HUES64 (cell line): Measurements from ENCODE around the gene RAVER2. TPM values are rescaled to one million over a fixed set of nuclear protein-coding genes. Genes with fewer than 3 reads are reported as not detected.
"Not testable (repeated sequence)": the region's sequence is repeated elsewhere in the genome, so short reads cannot be mapped to it uniquely, and the experiment has no call there.

Source experiments
- H3K27ac ChIP-seq: 2 replicates; pipeline ENCODE4 v1.7.0; 2013; ENCODE audit warnings: low read depth, low read length, inconsistent platforms
- H3K27me3 ChIP-seq: 2 replicates; pipeline ENCODE4 v1.6.1; 2013; ENCODE audit warnings: mild to moderate bottlenecking, low read length; ENCODE audit not compliant: insufficient read depth
- H3K36me3 ChIP-seq: 2 replicates; pipeline ENCODE4 v1.6.1; 2013; ENCODE audit warnings: mild to moderate bottlenecking, low read length; ENCODE audit not compliant: insufficient read depth
- H3K4me1 ChIP-seq: 2 replicates; pipeline ENCODE4 v1.6.1; 2013; ENCODE audit warnings: mild to moderate bottlenecking, low read length, moderate library complexity; ENCODE audit not compliant: insufficient read depth
- H3K4me3 ChIP-seq: 2 replicates; pipeline ENCODE4 v1.5.1; 2013; ENCODE audit warnings: mild to moderate bottlenecking, low read length, moderate library complexity
- H3K9ac ChIP-seq: 2 replicates; pipeline ENCODE4 v1.6.1; 2013; ENCODE audit warnings: mild to moderate bottlenecking, low read depth, low read length
- H3K9me3 ChIP-seq: 2 replicates; pipeline ENCODE4 v1.6.1; 2013; ENCODE audit warnings: low read depth, low read length; ENCODE audit not compliant: insufficient read depth
- WGBS: fragments of 150-250, 120-280 bp; methylation state at CpG from one replicate; pipeline ENCODE4 v1.1.7; 2013; ENCODE audit warnings: missing lambda C conversion rate; 5-methylcytosine and 5-hydroxymethylcytosine counted together
- polyA plus RNA-seq, 2 experiments: library from polyadenylated mRNA; stranded (reverse); fragments of 50-300 nt; gene quantifications; one replicate each; pipeline ENCODE4 v1.2.3, GENCODE V29; 2013

RAVER2 gene
- polyA plus RNA-seq (2013, experiment 1 of 2), result 14.1 TPM
- polyA plus RNA-seq (2013, experiment 2 of 2), result 12.9 TPM

- peak within 1 kb of the TSS; percentile 89 for H3K9ac ChIP-seq
- H3K36me3 ChIP-seq, result no peaks in the 10 kb centered on the region
- H3K4me3 ChIP-seq, result peak within 1 kb of the TSS; percentile 85
- no peaks in the 10 kb centered on the region for H3K9me3 ChIP-seq
- WGBS, result under 1% methylated on average over 76 of the region's 76 CpGs
- H3K27me3 ChIP-seq, result peaks cover 6% of the 10 kb centered on the region; the same call in 1 of the 2 replicates
- peak within 1 kb of the TSS; percentile 66; the same call in 1 of the 2 replicates for H3K27ac ChIP-seq
- peaks cover 13% of the 10 kb centered on the region for H3K4me1 ChIP-seq
Measured at GRCh38 chr1:64744492-64745180, at the start of gene RAVER2. Gene RAVER2, plus strand, starts transcription at chr1:64745075. Its CDS starts 98 bp downstream, at chr1:64745173.

DNA sequence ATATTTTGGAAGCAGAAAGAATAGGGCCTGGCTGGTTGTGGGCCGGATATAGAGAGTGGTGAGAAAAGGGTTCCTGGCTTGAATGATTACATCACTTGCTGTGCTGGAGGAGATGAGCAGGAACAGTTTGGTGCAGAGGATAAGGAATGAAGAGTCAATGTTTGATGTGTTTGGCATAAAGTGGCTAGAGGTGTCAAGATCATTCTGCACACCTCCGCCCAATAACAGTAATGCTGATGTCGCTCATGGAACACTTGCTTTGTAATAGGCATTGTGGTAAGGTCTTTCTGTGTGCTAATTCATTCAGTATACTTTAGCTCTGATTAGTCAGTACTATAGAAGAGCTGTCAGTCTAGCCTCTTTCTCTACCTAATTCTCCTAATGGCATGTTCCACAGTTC is 48.0 kb upstream of the RAVER2 start:
- peaks cover 28% of the 10 kb centered on the region for H3K36me3 ChIP-seq
- no peak overlapping the region for H3K4me3 ChIP-seq
- no peak overlapping the region for H3K27ac ChIP-seq
- WGBS, result 88% methylated on average over 3 of the region's 3 CpGs
- H3K9ac ChIP-seq, result no peak overlapping the region
- no peaks in the 10 kb centered on the region for H3K9me3 ChIP-seq
- peaks cover 6% of the 10 kb centered on the region; the same call in 1 of the 2 replicates for H3K4me1 ChIP-seq
- no peaks in the 10 kb centered on the region for H3K27me3 ChIP-seq

DNA sequence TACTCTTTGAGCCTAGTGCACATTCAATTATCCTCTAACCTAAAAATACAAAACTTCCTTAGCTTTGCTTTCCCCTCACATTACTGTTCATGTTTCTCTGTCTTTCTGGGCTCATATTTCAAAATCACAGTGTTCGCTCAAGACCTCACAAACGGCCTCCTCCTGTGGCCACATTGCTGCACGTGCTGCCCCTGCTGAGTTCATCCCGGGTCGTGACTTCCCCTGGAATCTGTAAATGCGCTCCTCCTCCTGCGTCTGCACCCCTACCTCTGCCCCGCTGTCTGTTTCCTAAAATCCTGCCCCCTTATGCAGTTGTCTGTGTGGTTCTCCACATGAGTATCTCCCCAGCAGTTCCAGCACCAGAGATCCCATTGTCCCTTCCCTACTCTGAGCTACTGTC is 45.5 kb upstream of the RAVER2 start:
- no peak overlapping the region for H3K4me3 ChIP-seq
- 55% methylated on average over 8 of the region's 8 CpGs for whole genome bisulfite sequencing
- H3K9ac ChIP-seq, result no peak overlapping the region
- peaks cover 3% of the 10 kb centered on the region for H3K36me3 ChIP-seq
- H3K27ac ChIP-seq, result no peak overlapping the region
- H3K9me3 ChIP-seq, result no peaks in the 10 kb centered on the region
- H3K27me3 ChIP-seq, result no peaks in the 10 kb centered on the region
- H3K4me1 ChIP-seq, result peaks cover 6% of the 10 kb centered on the region; the same call in 1 of the 2 replicates

- no peaks in the 10 kb centered on the region for H3K27me3 ChIP-seq
- no peaks in the 10 kb centered on the region for H3K36me3 ChIP-seq
- no peak overlapping the region for H3K9ac ChIP-seq
- H3K9me3 ChIP-seq, result no peaks in the 10 kb centered on the region
- H3K4me3 ChIP-seq, result no peak overlapping the region
- peaks cover 6% of the 10 kb centered on the region; the same call in 1 of the 2 replicates for H3K4me1 ChIP-seq
- no peak overlapping the region for H3K27ac ChIP-seq
- 87% methylated on average over 5 of the region's 5 CpGs for WGBS
Measured at GRCh38 chr1:64701071-64701470, 43.8 kb upstream of the RAVER2 start.

GRCh38 chr1:64701886-64702285 is 43.0 kb upstream of the RAVER2 start:
- no peak overlapping the region for H3K4me3 ChIP-seq
- H3K36me3 ChIP-seq, result no peaks in the 10 kb centered on the region
- H3K27me3 ChIP-seq, result no peaks in the 10 kb centered on the region
- 67% methylated on average over 2 of the region's 2 CpGs for WGBS
- H3K27ac ChIP-seq, result no peak overlapping the region
- peaks cover 6% of the 10 kb centered on the region; the same call in 1 of the 2 replicates for H3K4me1 ChIP-seq
- H3K9me3 ChIP-seq, result no peaks in the 10 kb centered on the region
- H3K9ac ChIP-seq, result no peak overlapping the region

- not testable (repeated sequence) for H3K27ac ChIP-seq, H3K36me3 ChIP-seq, H3K4me3 ChIP-seq, H3K9ac ChIP-seq, H3K27me3 ChIP-seq, H3K9me3 ChIP-seq, H3K4me1 ChIP-seq
- 83% methylated on average over 1 of the region's 3 CpGs for WGBS
Measured at GRCh38 chr1:64702670-64703069, 42.2 kb upstream of the RAVER2 start.

DNA sequence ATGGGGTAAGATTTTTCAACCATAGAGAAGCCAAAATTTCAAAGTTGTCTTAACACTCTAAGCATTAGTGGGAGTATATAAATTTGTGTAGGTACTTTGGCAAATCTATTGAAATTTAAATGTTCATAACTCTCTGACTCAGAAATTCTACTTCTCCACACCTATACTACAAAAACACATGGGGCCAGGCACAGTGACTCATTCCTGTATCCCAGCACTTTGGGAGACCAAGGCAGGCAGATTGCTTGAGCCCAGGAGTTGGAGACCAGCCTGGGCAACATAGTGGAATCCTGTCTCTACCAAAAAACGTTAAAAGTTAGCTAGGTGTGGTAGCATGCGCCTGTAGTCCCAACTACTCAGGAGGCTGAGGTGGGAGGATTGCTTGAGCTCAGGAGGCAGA is 41.3 kb upstream of the RAVER2 start:
- H3K27me3 ChIP-seq, result no peaks in the 10 kb centered on the region
- no peaks in the 10 kb centered on the region for H3K9me3 ChIP-seq
- H3K36me3 ChIP-seq, result no peaks in the 10 kb centered on the region
- WGBS, result 75% methylated on average over 2 of the region's 2 CpGs
- no peak overlapping the region for H3K27ac ChIP-seq
- no peak overlapping the region for H3K4me3 ChIP-seq
- no peak overlapping the region for H3K9ac ChIP-seq
- peaks cover 6% of the 10 kb centered on the region; the same call in 1 of the 2 replicates for H3K4me1 ChIP-seq

DNA sequence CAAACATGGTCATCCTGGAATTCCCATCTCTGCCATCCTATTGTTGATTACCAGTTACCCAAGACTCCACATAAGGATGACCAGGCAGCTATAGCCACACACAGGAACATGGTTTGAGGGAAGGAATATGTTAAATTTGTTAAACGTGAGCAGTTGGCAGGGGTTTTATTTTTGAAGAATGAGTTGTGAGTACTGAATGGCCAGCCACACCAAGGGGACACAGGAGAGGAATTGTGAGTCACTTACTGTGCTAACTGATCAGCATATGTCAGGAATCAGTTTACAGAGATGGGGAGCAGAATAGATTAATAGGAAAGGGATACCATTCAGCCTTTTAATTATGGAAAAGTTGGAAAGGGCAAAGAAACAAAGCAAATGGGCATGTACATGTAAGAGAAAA is 39.3 kb upstream of the RAVER2 start:
- no peaks in the 10 kb centered on the region for H3K36me3 ChIP-seq
- no peak overlapping the region for H3K27ac ChIP-seq
- H3K4me3 ChIP-seq, result no peak overlapping the region
- H3K4me1 ChIP-seq, result no peaks in the 10 kb centered on the region
- no peak overlapping the region for H3K9ac ChIP-seq
- H3K9me3 ChIP-seq, result no peaks in the 10 kb centered on the region
- H3K27me3 ChIP-seq, result no peaks in the 10 kb centered on the region
- WGBS, result 61% methylated on average over 1 of the region's 1 CpG

DNA sequence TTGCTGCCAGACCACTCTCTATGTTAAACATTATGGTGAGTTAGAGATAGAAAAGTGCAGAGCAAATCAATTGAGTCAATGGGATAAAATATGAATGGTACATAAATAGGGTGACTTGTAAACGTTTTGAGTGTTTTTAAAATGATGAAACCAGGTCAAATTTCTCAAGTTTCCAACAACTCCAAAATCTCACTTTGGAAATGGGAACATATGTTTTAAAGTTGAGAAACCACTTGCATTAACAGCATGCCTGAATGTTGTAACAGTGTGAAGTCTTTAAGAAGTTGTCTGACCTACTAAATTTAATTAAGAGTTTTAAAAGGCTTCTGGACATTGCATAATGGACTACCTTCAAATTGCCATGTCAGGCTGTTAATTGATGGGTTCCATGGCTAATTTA is 33.6 kb upstream of the RAVER2 start:
- 43% methylated on average over 1 of the region's 1 CpG for WGBS
- H3K27ac ChIP-seq, result no peak overlapping the region
- H3K9ac ChIP-seq, result no peak overlapping the region

DNA sequence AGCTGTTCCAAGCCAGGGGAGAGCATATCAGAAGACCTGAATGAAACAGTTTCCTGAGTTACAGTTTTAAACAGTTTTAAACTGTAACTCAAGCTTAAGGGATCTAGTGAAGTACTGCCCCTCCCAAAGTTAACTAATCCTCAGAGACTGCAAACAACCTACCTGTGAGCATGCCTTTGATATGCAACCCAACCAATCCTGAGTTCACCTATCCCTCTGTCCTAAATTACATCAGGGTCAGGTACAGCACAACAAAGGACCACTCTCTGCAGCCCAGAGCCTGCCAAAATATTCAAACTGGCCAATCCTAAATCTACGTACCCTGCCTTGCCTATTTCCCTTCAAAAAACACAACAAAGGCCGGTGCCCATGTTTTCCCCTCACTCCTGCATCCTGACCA is 32.8 kb upstream of the RAVER2 start:
- WGBS, result 75% methylated on average over 2 of the region's 2 CpGs
- Histone ChIP-seq H3K27me3 (no peaks in the 10 kb centered on the region), H3K9me3 (no peaks in the 10 kb centered on the region), H3K36me3 (no peaks in the 10 kb centered on the region), H3K4me3 (no peak overlapping the region), H3K4me1 (no peaks in the 10 kb centered on the region), H3K9ac (no peak overlapping the region), H3K27ac (no peak overlapping the region)

More for the DNA sequence above, 33.6 kb upstream of the RAVER2 start:
- Histone ChIP-seq H3K36me3 (no peaks in the 10 kb centered on the region), H3K4me3 (no peak overlapping the region), H3K9me3 (no peaks in the 10 kb centered on the region), H3K27me3 (no peaks in the 10 kb centered on the region), H3K4me1 (no peaks in the 10 kb centered on the region)

DNA sequence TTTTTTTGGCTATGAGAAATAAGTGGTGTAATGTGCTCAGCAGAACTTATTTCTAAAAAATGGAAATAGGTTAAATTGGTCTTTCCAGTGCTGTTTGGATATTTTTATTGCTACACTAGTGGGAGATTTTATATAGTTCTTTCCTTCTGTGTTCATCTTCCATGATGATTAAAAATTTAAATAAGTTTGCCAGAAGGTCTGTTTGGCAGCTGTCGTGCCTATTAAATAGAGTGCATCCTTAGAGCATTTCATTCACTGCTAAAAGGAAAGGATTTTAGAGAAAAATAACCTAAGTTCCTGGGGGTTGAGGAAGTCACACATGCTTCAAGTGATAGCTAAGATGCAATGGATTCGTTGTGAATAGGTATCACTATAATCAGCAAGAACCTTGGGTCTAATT is 29.7 kb upstream of the RAVER2 start:
- 95% methylated on average over 2 of the region's 2 CpGs for WGBS
- no peaks in the 10 kb centered on the region for H3K36me3 ChIP-seq
- no peak overlapping the region for H3K27ac ChIP-seq
- no peaks in the 10 kb centered on the region for H3K4me1 ChIP-seq
- no peak overlapping the region for H3K4me3 ChIP-seq
- H3K9ac ChIP-seq, result no peak overlapping the region
- no peaks in the 10 kb centered on the region for H3K9me3 ChIP-seq
- no peaks in the 10 kb centered on the region for H3K27me3 ChIP-seq
